EH (cell line): ENCODE measurements around the gene CTCFL.
"Not testable (repeated sequence)": the region's sequence is repeated elsewhere in the genome, so short reads cannot be mapped to it uniquely, and the experiment has no call there.

Experiments used
- DNase-seq: peaks from one replicate; pipeline ENCODE4 v3.0.0-alpha.2; 2015; ENCODE audit warnings: low read depth

The CTCFL gene

GRCh38 chr20:57536120-57536708, 11.3 kb upstream of the CTCFL start:
- DNase-seq: no peak

- no peak for DNase-seq
Observed at GRCh38 chr20:57535297-57535696, 10.4 kb upstream of the CTCFL start.

DNA sequence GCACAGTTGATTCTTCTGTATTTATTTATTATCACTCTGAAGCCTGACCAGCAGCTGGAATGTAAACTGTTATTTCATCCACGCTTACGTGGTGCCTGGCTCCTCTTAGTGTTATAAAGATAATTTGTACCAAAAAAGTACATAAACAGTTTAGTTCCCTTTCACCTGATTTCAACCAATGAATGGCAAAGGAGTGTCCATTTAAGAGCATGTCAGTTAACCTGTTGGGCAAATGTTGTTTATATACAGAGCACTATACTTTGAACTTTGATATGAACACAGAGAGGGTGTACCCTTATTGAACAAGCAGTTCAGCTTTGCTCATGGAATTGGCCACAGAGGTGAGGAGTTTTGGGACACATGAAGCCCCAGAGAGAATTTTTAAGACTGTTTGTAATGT, 7.2 kb upstream of the CTCFL start:
- no peak for DNase-seq

GRCh38 chr20:57530327-57530981, 5.5 kb upstream of the CTCFL start:
- no peak for DNase-seq

GRCh38 chr20:57529810-57530209, 4.9 kb upstream of the CTCFL start:
- no peak for DNase-seq

DNA sequence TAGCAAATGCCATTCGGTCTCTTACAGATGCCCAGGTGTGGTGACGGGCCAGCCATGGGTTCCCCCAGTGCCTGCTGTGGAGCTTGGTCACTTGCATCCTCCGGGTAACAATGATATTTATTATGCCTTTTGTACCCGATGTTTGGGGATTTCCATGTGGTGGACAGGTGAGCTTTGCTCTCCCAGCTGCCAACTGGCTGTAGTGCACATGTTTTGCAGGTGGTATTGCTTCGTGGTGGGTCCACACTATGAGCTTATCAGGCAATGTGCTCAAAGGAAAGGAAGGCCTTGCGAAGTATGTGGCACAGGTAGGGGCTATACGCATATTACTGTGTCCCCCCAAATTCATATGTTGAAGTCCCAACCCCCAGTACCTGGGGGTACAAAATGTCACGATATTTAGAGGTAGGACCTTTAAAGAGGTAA, 4.2 kb upstream of the CTCFL start:
- DNase-seq: no peak

DNA sequence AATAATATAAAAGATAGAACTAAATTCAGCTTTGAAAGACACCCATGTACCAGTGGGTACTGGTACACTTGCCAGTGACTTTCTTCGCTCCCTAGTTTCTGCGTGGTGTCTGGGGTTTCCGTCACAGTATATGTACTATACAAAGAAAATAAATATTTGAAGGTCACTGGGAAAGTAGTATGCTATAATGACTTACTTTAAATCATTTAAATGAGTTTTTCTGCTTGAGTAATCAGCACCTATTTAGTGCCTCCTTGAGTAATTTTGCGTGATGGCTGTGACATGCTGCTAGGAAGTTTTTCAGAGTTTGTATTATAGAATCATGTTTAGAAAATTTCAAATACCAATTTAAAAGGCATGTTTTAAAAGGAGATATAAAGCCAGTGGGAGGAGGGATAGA, 3.2 kb upstream of the CTCFL start:
- no peak for DNase-seq

GRCh38 chr20:57527728-57528127, 2.8 kb upstream of the CTCFL start:
- no peak for DNase-seq

DNA sequence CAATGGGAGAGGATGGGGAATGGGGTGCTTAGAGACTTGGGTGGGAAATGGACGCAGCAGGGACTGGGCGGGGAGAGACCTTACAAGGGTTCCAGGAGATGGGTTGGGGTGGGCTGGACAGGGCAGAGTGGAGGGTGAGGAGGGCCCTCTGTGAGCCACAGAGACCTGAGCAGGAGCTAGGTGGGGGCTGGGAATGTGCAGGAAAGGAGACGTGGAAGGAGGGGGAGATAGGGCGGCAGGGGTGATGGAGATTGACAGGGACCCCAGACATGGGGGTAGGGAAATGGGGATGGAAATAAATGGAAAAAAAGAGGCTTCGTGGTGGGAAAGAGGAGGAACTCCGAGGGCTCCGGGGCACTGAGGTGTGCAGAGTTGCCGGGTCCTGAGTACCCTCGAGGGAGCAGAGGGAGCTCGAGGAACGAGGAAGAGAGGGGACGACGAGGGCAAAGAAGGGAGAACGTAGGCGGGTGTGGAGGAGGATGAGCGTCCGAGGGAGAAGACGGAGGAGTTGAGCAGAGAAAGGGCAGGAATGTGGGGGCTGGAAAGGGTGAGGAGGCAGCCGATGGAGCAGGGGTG, 2.0 kb upstream of the CTCFL start:
- no peak for DNase-seq

DNA sequence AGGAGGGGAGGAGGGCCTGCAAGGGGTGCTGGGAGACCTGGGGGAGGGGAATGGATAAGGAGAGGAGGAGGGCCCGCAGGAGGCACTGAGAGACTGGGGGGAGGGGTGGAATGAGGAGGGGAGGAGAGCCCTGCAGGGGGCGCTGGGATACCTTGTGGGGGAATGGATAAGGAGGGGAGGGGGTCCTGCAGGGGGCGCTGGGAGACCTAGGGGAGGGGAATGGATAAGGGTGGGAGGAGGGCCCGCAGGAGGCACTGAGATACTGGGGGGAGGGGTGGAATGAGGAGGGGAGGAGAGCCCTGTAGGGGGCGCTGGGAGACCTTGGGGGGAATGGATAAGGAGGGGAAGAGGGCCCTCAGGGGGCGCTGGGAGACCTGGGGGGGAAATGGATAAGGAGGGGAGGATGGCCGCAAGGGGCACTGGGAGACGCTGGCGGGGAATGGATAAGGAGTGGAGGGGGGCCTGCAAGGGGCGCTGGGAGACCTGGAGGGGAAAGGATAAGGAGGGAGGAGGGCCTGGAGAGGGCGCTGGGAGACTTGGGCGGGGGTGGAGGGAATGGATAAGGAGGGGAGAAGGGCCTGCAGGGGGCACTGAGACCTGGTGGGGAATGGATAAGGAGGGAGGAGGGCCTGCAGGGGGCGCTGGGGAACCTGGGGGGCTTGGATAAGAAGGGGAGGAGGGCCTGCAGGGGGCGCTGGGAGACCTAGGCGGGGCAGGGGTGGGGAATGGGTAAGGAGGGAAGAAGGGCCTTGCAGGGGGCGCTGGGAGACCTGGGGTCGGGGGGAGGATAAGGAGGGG, 1.3 kb upstream of the CTCFL start:
- DNase-seq: no peak

GRCh38 chr20:57525328-57526086, 567 bp upstream of the CTCFL start:
- DNase-seq: no peak

- DNase-seq: no peak
Observed at GRCh38 chr20:57523782-57524181, 1.2 kb downstream of the CTCFL start.

- no peak for DNase-seq
Observed at GRCh38 chr20:57522380-57523140, 2.4 kb downstream of the CTCFL start.

DNA sequence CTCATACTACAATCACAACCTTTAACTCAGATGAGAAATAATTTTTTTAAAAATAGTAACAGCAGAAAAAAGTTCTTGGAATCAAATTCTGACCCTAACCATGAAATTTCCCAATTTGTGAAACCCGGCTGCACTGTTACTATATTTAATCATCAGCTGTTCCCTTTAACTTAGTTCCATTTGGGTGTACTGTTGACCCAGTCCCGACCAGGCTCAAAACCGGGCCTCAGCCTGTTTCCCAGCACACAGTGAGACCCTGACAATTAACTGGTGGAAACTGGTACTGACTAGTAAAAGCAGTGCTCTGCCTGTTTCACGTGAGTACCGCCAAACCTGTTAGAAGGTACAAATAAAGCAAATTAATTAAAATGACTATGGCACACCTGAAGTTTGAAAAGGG, 7.0 kb downstream of the CTCFL start:
- no peak for DNase-seq

DNA sequence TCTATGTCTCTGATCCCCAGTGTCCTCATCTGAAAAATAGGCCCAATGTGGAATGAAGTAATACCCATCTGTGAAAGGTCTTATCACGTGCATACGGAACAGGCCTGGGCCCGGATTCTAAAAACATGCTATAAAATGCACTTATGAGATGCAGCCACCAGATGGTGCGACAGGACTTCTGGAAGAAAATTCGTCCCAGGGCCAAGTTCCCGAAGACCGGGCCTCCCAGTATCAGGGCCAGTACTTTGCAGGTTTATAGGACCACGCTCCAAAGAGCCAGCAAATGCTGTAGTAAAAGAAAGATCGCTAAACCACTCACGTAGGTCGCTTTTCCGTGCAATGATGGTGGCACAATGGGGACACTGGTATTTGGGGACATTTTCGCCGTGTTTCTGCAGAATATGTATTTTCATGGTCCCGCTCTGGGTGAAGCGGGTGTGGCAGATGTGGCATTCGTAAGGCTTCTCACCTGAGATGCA, 10.6 kb downstream of the CTCFL start:
- DNase-seq: peak; percentile 65

GRCh38 chr20:57513199-57513598, 11.7 kb downstream of the CTCFL start:
- no peak for DNase-seq

GRCh38 chr20:57512432-57512831, 12.5 kb downstream of the CTCFL start:
- DNase-seq: no peak

DNA sequence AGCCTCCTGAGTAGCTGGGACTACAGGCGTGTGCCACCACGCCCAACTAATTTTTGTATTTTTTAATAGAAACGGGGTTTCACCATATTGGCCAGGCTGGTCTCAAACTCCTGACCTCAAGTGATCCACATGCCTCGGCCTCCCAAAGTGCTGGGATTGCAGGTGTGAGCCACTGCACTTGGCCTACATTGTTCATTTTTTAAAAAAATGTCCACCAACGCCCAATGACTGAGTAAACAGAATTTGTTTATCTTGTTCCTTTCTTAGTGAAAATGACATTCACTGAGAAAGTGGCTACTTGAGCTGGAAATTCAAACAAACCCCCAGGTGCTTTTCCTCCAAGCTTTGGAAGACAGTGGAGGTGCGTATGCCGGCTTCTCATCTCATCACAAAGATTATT, 13.2 kb downstream of the CTCFL start:
- not testable (repeated sequence) for DNase-seq

GRCh38 chr20:57509665-57510237, 15.2 kb downstream of the CTCFL start:
- peak; percentile 34 for DNase-seq

- DNase-seq: no peak
Observed at GRCh38 chr20:57508831-57509230, 16.1 kb downstream of the CTCFL start.

- no peak for DNase-seq
Observed at GRCh38 chr20:57508381-57508780, 16.6 kb downstream of the CTCFL start.
